GM23248 (cell line): ENCODE measurements around the gene EXTL1.

ENCODE experiments used
- EZH2 ChIP-seq: fragments of 200-600 bp; sonication (generic); IDR thresholded peaks from 2 replicates; pipeline ENCODE4 v1.6.1; 2018; ENCODE audit warnings: antibody characterized with exemption, mild to moderate bottlenecking; ENCODE audit not compliant: insufficient read depth, poor library complexity, severe bottlenecking
- EZH2phosphoT487 ChIP-seq: fragments of 200-600 bp; sonication (generic); IDR thresholded peaks from 2 replicates; pipeline ENCODE4 v1.6.1; 2018; ENCODE audit warnings: antibody characterized with exemption, moderate library complexity, mild to moderate bottlenecking, low read depth; ENCODE audit not compliant: insufficient read depth

- TF ChIP-seq EZH2 = no peak
- TF ChIP-seq EZH2phosphoT487 = no peak
Measured at GRCh38 chr1:26035959-26036755, 14.6 kb downstream of the EXTL1 start.
